A673 (cell line): ENCODE data around the gene ITGB1BP2. TPM values are rescaled to one million over a fixed set of nuclear protein-coding genes. Genes with fewer than 3 reads are reported as not detected.
"Not testable (repeated sequence)": the region's sequence is repeated elsewhere in the genome, so short reads cannot be mapped to it uniquely, and the experiment has no call there.

Source experiments
- BruUV-seq: library from RNA; stranded (reverse); fragments of 400-500 nt; replicated peaks from 2 replicates; lab custom pipeline; 2021; lab: Mats Ljungman, UMichigan
- CTCF ChIA-PET: fragments of 300-600 bp; sonication (Branson Sonifier 250); formaldehyde crosslinking; loops from one replicate; lab custom pipeline; 2022; ENCODE audit warnings: antibody characterized with exemption; lab: Charles Lee
- POLR2A ChIA-PET: fragments of 300-600 bp; sonication (Branson Sonifier 250); formaldehyde crosslinking; loops from one replicate; lab custom pipeline; 2022; ENCODE audit warnings: antibody characterized with exemption; ENCODE audit not compliant: low non-redundant PET; lab: Charles Lee
- DNase-seq: peaks from one replicate; pipeline ENCODE4 v3.0.0-alpha.2; 2015; ENCODE audit warnings: low spot score
- H3K27ac ChIP-seq: fragments of 200-600 bp; sonication (generic); 2 replicates; pipeline ENCODE4 v1.5.1; 2016; ENCODE audit warnings: mixed run types, low read depth, mild to moderate bottlenecking, mixed read lengths, antibody characterized with exemption, low read length; ENCODE audit not compliant: poor library complexity, severe bottlenecking
- H3K27me3 ChIP-seq: fragments of 200-600 bp; sonication (generic); replicated peaks from 2 replicates; pipeline ENCODE4 v1.6.1; 2017; ENCODE audit warnings: mixed run types, low read depth, mild to moderate bottlenecking, mixed read lengths, antibody characterized with exemption, low read length; ENCODE audit not compliant: insufficient read depth, poor library complexity
- H3K36me3 ChIP-seq: fragments of 200-600 bp; sonication (generic); 2 replicates; pipeline ENCODE4 v1.6.1; 2016; ENCODE audit warnings: mixed run types, mild to moderate bottlenecking, mixed read lengths, antibody characterized with exemption, low read length; ENCODE audit not compliant: insufficient read depth, poor library complexity, severe bottlenecking
- H3K4me1 ChIP-seq: fragments of 200-600 bp; sonication (generic); 2 replicates; pipeline ENCODE4 v1.6.1; 2017; ENCODE audit warnings: mixed run types, mild to moderate bottlenecking, mixed read lengths, antibody characterized with exemption, low read length; ENCODE audit not compliant: insufficient read depth, poor library complexity, severe bottlenecking
- H3K4me3 ChIP-seq: fragments of 200-600 bp; sonication (generic); 2 replicates; pipeline ENCODE4 v1.5.1; 2016; ENCODE audit warnings: low read depth, mixed run types, mild to moderate bottlenecking, mixed read lengths, low read length; ENCODE audit not compliant: poor library complexity, severe bottlenecking
- H3K9me3 ChIP-seq: fragments of 200-600 bp; sonication (generic); 2 replicates; pipeline ENCODE4 v1.6.1; 2016; ENCODE audit warnings: mixed run types, low read depth, mild to moderate bottlenecking, mixed read lengths, antibody characterized with exemption, low read length; ENCODE audit not compliant: poor library complexity, severe bottlenecking
- EZH2 ChIP-seq: fragments of 200-600 bp; sonication (generic); IDR thresholded peaks from 2 replicates; pipeline ENCODE4 v1.6.1; 2017; ENCODE audit warnings: borderline replicate concordance, low read depth, mild to moderate bottlenecking, mixed read lengths, antibody characterized with exemption, low read length; ENCODE audit not compliant: poor library complexity, severe bottlenecking
- intact Hi-C: fragments of 100-400 bp; cut with micrococcal nuclease; formaldehyde crosslinking; loops from one replicate; pipeline ENCODE4 v1.10.0; 2022; ENCODE audit not compliant: unreplicated experiment
- total RNA-seq: library from RNA; stranded (reverse); gene quantifications from 2 replicates; pipeline ENCODE4 v1.2.3, GENCODE V29; 2021
- TF ChIP-seq, protein P1 (sequence below): fragments of 300-800, 200-600 bp; sonication (generic); conservative IDR thresholded peaks from 2 replicates; pipeline ENCODE4 v1.5.1; 2017; ENCODE audit warnings: low read depth, mild to moderate bottlenecking, antibody characterized with exemption, low read length, moderate library complexity, mixed read lengths

The ITGB1BP2 gene
- total RNA-seq, 1 experiment from 2014 or later, result 6.6 TPM

DNA sequence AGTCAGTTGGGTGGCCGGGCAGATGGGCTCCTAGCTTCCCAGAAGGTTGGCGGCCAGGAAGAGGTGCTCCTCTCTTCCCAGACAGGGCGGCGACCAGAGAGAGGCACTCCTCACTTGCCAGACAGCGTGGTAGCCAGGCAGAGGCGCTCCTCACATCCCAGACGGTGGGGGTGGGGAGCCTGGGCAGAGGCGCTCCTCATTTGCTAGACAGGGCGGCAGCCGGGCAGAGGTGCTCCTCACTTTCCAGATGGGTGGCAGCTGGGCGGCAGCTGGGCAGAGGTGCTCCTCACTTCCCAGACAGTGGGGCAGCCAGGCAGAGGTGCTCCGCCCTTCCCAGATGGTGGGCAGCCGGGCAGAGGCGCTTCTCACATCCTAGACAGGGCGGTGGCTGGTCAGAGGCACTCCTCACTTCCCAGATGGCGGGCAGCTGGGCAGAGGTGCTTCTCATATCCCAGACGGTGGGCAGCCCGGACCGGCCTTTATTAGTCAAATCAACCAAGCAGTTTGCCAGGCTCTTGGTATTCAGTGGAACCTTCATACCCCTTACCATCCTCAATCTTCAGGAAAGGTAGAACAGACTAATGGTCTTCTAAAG, 31.7 kb upstream of the ITGB1BP2 start:
- H3K36me3 ChIP-seq, result no peaks in the 10 kb centered on the region
- intact Hi-C loops, result no loop called here
- TF ChIP-seq, protein P1, sequence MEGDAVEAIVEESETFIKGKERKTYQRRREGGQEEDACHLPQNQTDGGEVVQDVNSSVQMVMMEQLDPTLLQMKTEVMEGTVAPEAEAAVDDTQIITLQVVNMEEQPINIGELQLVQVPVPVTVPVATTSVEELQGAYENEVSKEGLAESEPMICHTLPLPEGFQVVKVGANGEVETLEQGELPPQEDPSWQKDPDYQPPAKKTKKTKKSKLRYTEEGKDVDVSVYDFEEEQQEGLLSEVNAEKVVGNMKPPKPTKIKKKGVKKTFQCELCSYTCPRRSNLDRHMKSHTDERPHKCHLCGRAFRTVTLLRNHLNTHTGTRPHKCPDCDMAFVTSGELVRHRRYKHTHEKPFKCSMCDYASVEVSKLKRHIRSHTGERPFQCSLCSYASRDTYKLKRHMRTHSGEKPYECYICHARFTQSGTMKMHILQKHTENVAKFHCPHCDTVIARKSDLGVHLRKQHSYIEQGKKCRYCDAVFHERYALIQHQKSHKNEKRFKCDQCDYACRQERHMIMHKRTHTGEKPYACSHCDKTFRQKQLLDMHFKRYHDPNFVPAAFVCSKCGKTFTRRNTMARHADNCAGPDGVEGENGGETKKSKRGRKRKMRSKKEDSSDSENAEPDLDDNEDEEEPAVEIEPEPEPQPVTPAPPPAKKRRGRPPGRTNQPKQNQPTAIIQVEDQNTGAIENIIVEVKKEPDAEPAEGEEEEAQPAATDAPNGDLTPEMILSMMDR, result no peak
- no peak for TF ChIP-seq EZH2
- H3K9me3 ChIP-seq, result no peaks in the 10 kb centered on the region
- no peak for DNase-seq
- H3K4me3 ChIP-seq, result no peak overlapping the region
- no peaks in the 10 kb centered on the region for H3K27me3 ChIP-seq
- no TSS peak for BruUV-seq
- POLR2A ChIA-PET, result no interaction called here
- H3K27ac ChIP-seq, result no peak overlapping the region
- no peaks in the 10 kb centered on the region for H3K4me1 ChIP-seq
- CTCF ChIA-PET, result no interaction called here

DNA sequence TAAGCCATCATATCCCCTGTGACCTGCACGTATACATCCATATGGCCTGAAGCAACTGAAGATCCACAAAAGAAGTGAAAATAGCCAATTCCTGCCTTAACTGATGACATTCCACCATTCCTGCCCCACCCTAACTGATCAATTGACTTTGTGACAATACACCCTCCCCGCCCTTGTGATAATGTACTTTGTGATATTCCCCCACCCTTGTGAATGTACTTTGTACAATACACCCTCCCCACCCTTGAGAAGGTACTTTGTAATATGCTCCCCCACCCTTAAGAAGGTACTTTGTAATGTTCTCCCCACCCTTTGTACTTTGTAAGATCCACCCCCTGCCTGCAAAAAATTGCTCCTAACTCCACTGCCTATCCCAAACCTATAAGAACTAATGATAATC, 29.2 kb upstream of the ITGB1BP2 start:
- CTCF ChIA-PET, result not testable (repeated sequence)

GRCh38 chrX:71281300-71281699, 20.2 kb upstream of the ITGB1BP2 start:
- CTCF ChIA-PET, BruUV-seq: not testable (repeated sequence)

More for the DNA sequence above, 29.2 kb upstream of the ITGB1BP2 start:
- H3K36me3 ChIP-seq, H3K9me3 ChIP-seq, POLR2A ChIA-PET, H3K4me3 ChIP-seq, H3K27ac ChIP-seq, H3K27me3 ChIP-seq, DNase-seq, intact Hi-C loops, H3K4me1 ChIP-seq, BruUV-seq: not testable (repeated sequence)

GRCh38 chrX:71282514-71283402, 18.8 kb upstream of the ITGB1BP2 start:
- TSS peak; percentile 85 for BruUV-seq
- H3K27me3 ChIP-seq, result no peaks in the 10 kb centered on the region
- TF ChIP-seq EZH2, result no peak
- TF ChIP-seq, protein P1, result no peak
- ChIA-PET CTCF (interaction anchor here (0.9 to 1.2 kb wide), 2 partner anchors 28 to 83 kb away, joined by 4 to 6 read pairs; partner anchors contain the start of gene TAF1), POLR2A (interaction anchor here (0.6 kb wide), 2 partner anchors 251 to 418 kb away, joined by 3 to 11 read pairs; no protein-coding TSS in a partner anchor)
- peak overlapping the region; percentile 72 for H3K4me3 ChIP-seq
- H3K36me3 ChIP-seq, result peaks cover 20% of the 10 kb centered on the region
- peaks cover 4% of the 10 kb centered on the region for H3K4me1 ChIP-seq
- H3K27ac ChIP-seq, result peak overlapping the region; percentile 98
- no peak for DNase-seq
- no peaks in the 10 kb centered on the region for H3K9me3 ChIP-seq
- intact Hi-C loops, result loop anchor here (1.0 kb wide), 1 partner anchor 28 kb away; the partner anchor contains the start of gene ZMYM3

More at GRCh38 chrX:71281300-71281699, 20.2 kb upstream of the ITGB1BP2 start:
- H3K9me3 ChIP-seq, POLR2A ChIA-PET, DNase-seq, H3K27me3 ChIP-seq, H3K27ac ChIP-seq, H3K4me1 ChIP-seq, H3K4me3 ChIP-seq, intact Hi-C loops: not testable (repeated sequence)
- peaks cover 14% of the 10 kb centered on the region for H3K36me3 ChIP-seq
